ENCODE data around the gene CEBPA. TPM values are rescaled to one million over a fixed set of nuclear protein-coding genes. Genes with fewer than 3 reads are reported as not detected.
A peak's percentile ranks its signal among the peaks of the same experiment; 100 is the strongest.

Gene CEBPA
- polyA plus RNA-seq, 3 donors: 17.9 to 76.3 (median 47.5) TPM

DNA sequence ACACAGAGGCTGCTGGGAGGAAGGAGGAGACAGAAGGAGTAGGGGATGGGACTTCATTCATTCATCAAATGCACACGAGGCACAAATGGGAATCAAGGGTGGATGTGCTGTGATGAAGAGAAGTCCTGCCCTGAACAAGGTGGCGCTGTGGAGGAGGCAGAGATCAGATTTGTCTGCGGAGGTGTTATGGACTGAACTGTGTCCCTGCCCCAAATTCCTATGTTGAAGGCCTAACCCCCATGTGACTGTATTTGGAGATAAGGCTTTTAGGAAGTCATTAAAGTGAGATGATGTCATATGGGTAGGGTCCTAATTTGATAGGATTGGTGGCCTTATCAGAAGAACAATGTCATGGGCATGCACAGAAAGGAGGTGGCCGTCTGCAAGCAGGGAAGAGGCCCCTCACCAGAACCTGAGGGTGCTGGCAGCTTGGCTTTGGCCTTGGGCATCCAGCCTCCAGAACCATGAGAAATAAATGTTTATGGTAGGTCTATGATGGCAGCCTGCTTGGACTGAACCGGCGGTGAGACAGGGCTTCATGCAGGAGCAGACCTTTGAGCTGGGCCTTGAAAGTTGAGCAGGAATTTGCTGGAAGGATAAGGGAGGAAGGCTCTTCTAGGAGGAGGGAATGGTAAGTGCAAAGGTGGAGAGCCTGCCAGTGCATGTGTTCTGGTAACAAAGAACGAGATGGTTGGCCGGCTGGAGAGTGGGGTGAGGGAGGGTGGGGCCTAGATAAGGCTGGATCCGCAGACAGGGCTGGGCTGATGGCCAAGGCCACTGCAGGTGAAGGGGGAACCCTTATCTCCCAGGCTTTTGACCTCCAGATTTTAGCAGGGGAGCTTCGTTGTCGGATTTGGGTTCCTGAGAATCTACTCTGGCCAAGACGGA, 2.7 kb upstream of the CEBPA start:
- Histone ChIP-seq H3K27me3 (ENCODE audit: control insufficient read depth in 2 of 2, insufficient read depth in 2 of 2, low read length in 2 of 2) (no peaks in the 10 kb centered on the region), H3K9ac (ENCODE audit: insufficient read depth, low read length, poor library complexity, severe bottlenecking) (no peak overlapping the region), H4K20me1 (ENCODE audit: insufficient read depth, low read length) (peaks cover 14% of the 10 kb centered on the region), H3K79me2 (ENCODE audit: insufficient read depth, low read length) (peaks cover 60% of the 10 kb centered on the region), H3K4me3 (replicated peaks in 1 of 3; ENCODE audit: low read depth in 2 of 3, low read length in 3 of 3) (peak overlapping the region in 1 of 3 experiments; percentile 90), H3K9me3 (replicated peaks in 1 of 2; ENCODE audit: control insufficient read depth in 1 of 2, insufficient read depth in 1 of 2, low read length in 2 of 2) (peaks cover 11 to 18% of the 10 kb centered on the region in 2 donors), H3K27ac (ENCODE audit: low read depth in 1 of 2, low read length in 2 of 2) (no peak overlapping the region), H2AFZ (ENCODE audit: insufficient read depth, low read depth, low read length, poor library complexity, severe bottlenecking) (no peak overlapping the region), H3K4me2 (replicated peaks; ENCODE audit: extremely low read depth, low read length, poor library complexity, severe bottlenecking) (peak overlapping the region; percentile 99), H3K4me1 (ENCODE audit: control insufficient read depth in 1 of 2, insufficient read depth in 2 of 2, low read length in 2 of 2) (peaks cover 16 to 23% of the 10 kb centered on the region in 2 donors), H3K36me3 (replicated peaks in 1 of 2; ENCODE audit: control insufficient read depth in 1 of 2, insufficient read depth in 2 of 2, low read length in 2 of 2) (no peaks in the 10 kb centered on the region)
- TF ChIP-seq, protein P1, sequence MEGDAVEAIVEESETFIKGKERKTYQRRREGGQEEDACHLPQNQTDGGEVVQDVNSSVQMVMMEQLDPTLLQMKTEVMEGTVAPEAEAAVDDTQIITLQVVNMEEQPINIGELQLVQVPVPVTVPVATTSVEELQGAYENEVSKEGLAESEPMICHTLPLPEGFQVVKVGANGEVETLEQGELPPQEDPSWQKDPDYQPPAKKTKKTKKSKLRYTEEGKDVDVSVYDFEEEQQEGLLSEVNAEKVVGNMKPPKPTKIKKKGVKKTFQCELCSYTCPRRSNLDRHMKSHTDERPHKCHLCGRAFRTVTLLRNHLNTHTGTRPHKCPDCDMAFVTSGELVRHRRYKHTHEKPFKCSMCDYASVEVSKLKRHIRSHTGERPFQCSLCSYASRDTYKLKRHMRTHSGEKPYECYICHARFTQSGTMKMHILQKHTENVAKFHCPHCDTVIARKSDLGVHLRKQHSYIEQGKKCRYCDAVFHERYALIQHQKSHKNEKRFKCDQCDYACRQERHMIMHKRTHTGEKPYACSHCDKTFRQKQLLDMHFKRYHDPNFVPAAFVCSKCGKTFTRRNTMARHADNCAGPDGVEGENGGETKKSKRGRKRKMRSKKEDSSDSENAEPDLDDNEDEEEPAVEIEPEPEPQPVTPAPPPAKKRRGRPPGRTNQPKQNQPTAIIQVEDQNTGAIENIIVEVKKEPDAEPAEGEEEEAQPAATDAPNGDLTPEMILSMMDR (IDR thresholded peaks at IDR 0.05): no peak
- Mint-ChIP-seq H3K36me3 (peaks cover 8 to 19% of the 10 kb centered on the region in 2 donors), H3K9me3 (peaks cover 10 to 17% (median 15%) of the 10 kb centered on the region in 7 donors), H3K27me3 (ENCODE audit: low read depth in 3 of 3) (peaks cover 0 to 4% (median 3%) of the 10 kb centered on the region in 3 donors), H3K27ac (peak overlapping the region in 1 of 7 donors; percentile 69), H3K4me3 (peak overlapping the region; percentile 25 to 90), H3K4me1 (peaks cover 43% of the 10 kb centered on the region)
- intact Hi-C loops (cut with micrococcal nuclease): loop anchor here (5.0 to 10.0 kb wide), 5 partner anchors 43 to 130 kb away; partner anchors contain the start of gene CEBPG (in 1 of the 2)
- peak in 1 of 3 donors; percentile 5 for DNase-seq
- 86% methylated on average over 5 of the region's 12 CpGs for WGBS (ENCODE audit: insufficient coverage)

GRCh38 chr19:33304371-33304759, 2.0 kb upstream of the CEBPA start:
- Histone ChIP-seq H3K4me2 (replicated peaks; ENCODE audit: extremely low read depth, low read length, poor library complexity, severe bottlenecking) (peak overlapping the region; percentile 99), H3K4me1 (ENCODE audit: control insufficient read depth in 1 of 2, insufficient read depth in 2 of 2, low read length in 2 of 2) (peaks cover 22 to 29% of the 10 kb centered on the region in 2 donors), H4K20me1 (ENCODE audit: insufficient read depth, low read length) (peaks cover 20% of the 10 kb centered on the region), H3K9ac (ENCODE audit: insufficient read depth, low read length, poor library complexity, severe bottlenecking) (peak overlapping the region; percentile 74), H3K4me3 (replicated peaks in 1 of 3; ENCODE audit: low read depth in 2 of 3, low read length in 3 of 3) (peak overlapping the region; percentile 56 to 90 (median 76)), H3K27ac (ENCODE audit: low read depth in 1 of 2, low read length in 2 of 2) (no peak overlapping the region), H3K79me2 (ENCODE audit: insufficient read depth, low read length) (peaks cover 66% of the 10 kb centered on the region), H3K36me3 (replicated peaks in 1 of 2; ENCODE audit: control insufficient read depth in 1 of 2, insufficient read depth in 2 of 2, low read length in 2 of 2) (no peaks in the 10 kb centered on the region), H2AFZ (ENCODE audit: insufficient read depth, low read depth, low read length, poor library complexity, severe bottlenecking) (peak overlapping the region; percentile 97), H3K27me3 (ENCODE audit: control insufficient read depth in 2 of 2, insufficient read depth in 2 of 2, low read length in 2 of 2) (no peaks in the 10 kb centered on the region), H3K9me3 (replicated peaks in 1 of 2; ENCODE audit: control insufficient read depth in 1 of 2, insufficient read depth in 1 of 2, low read length in 2 of 2) (peaks cover 11 to 14% of the 10 kb centered on the region in 2 donors)
- peaks cover 0 to 2% (median under 1%) of the 10 kb centered on the region in 3 donors for H3K27me3 Mint-ChIP-seq (ENCODE audit: low read depth in 3 of 3)
- DNase-seq: peak in 1 of 3 donors; percentile 2
- H3K4me3 Mint-ChIP-seq: peak overlapping the region; percentile 87 to 90
- TF ChIP-seq, protein P1 (IDR thresholded peaks at IDR 0.05): no peak
- peaks cover 10 to 15% (median 14%) of the 10 kb centered on the region in 7 donors for H3K9me3 Mint-ChIP-seq
- intact Hi-C loops (cut with micrococcal nuclease): loop anchor here (5.0 to 10.0 kb wide), 5 partner anchors 42 to 130 kb away; partner anchors contain the start of gene CEBPG (in 1 of the 2)
- 28% methylated on average over 4 of the region's 13 CpGs for WGBS (ENCODE audit: insufficient coverage)
- peak overlapping the region in 1 of 7 donors; percentile 18 for H3K27ac Mint-ChIP-seq
- peaks cover 8 to 22% of the 10 kb centered on the region in 2 donors for H3K36me3 Mint-ChIP-seq
- peaks cover 47% of the 10 kb centered on the region for H3K4me1 Mint-ChIP-seq
